GM23338 (cell line): ENCODE data around the gene DIP2C. TPM values are rescaled to one million over a fixed set of nuclear protein-coding genes. Genes with fewer than 3 reads are reported as not detected.

Source experiments
- ATAC-seq: fragments of 200-7000 bp; cut with Tn5 transposase; 3 replicates; pipeline ENCODE4 v1.9.1; 2020
- DNase-seq: peaks from one replicate; pipeline ENCODE4 v3.0.0-alpha.2; 2015; ENCODE audit warnings: low spot score
- H2AFZ ChIP-seq: fragments of 200-600 bp; sonication (generic); 2 replicates; pipeline ENCODE4 v1.8.0; 2016; ENCODE audit warnings: antibody characterized with exemption, mild to moderate bottlenecking, moderate library complexity
- H3F3A ChIP-seq: fragments of 200-600 bp; sonication (generic); replicated peaks from 2 replicates; pipeline ENCODE4 v1.8.0; 2017; ENCODE audit warnings: antibody characterized with exemption, mixed run types, low read depth
- H3K27ac ChIP-seq: fragments of 200-600 bp; sonication (generic); 2 replicates; pipeline ENCODE4 v1.6.1; 2016; ENCODE audit warnings: low read depth
- H3K27me3 ChIP-seq: fragments of 200-600 bp; sonication (generic); 2 replicates; pipeline ENCODE4 v1.8.0; 2016; ENCODE audit warnings: mild to moderate bottlenecking, mixed run types, moderate library complexity; ENCODE audit not compliant: insufficient read depth
- H3K36me3 ChIP-seq: fragments of 200-600 bp; sonication (generic); 2 replicates; pipeline ENCODE4 v1.8.0; 2016; ENCODE audit warnings: mild to moderate bottlenecking; ENCODE audit not compliant: insufficient read depth
- H3K4me1 ChIP-seq: fragments of 200-600 bp; sonication (generic); 2 replicates; pipeline ENCODE4 v1.8.0; 2016; ENCODE audit warnings: mild to moderate bottlenecking, moderate library complexity; ENCODE audit not compliant: insufficient read depth
- H3K4me2 ChIP-seq: fragments of 200-600 bp; sonication (generic); 2 replicates; pipeline ENCODE4 v1.7.1; 2017; ENCODE audit warnings: mixed run types
- H3K4me3 ChIP-seq: fragments of 200-600 bp; sonication (generic); 2 replicates; pipeline ENCODE4 v1.6.1; 2016; ENCODE audit warnings: mixed run types
- H3K79me2 ChIP-seq: fragments of 200-600 bp; sonication (generic); replicated peaks from 2 replicates; pipeline ENCODE4 v1.8.0; 2017; ENCODE audit warnings: mild to moderate bottlenecking; ENCODE audit not compliant: insufficient read depth
- H3K9me2 ChIP-seq: fragments of 200-600 bp; sonication (generic); 2 replicates; pipeline ENCODE4 v1.8.0; 2017; ENCODE audit not compliant: insufficient read depth
- H4K20me1 ChIP-seq: fragments of 200-600 bp; sonication (generic); replicated peaks from 2 replicates; pipeline ENCODE4 v1.8.0; 2017; ENCODE audit warnings: mild to moderate bottlenecking; ENCODE audit not compliant: insufficient read depth
- H3K27ac Mint-ChIP-seq: 2 replicates; pipeline ENCODE4 v1.8.0; 2020; ENCODE audit warnings: inconsistent platforms, mild to moderate bottlenecking, moderate library complexity, mixed read lengths
- H3K27me3 Mint-ChIP-seq: 3 replicates; pipeline ENCODE4 v1.8.0; 2022; ENCODE audit warnings: low read depth, mild to moderate bottlenecking, moderate library complexity, mixed read lengths, inconsistent platforms; ENCODE audit not compliant: insufficient read depth, poor library complexity
- H3K36me3 Mint-ChIP-seq: 3 replicates; pipeline ENCODE4 v1.8.0; 2021; ENCODE audit warnings: low read depth, mild to moderate bottlenecking, inconsistent platforms, moderate library complexity, mixed read lengths
- H3K4me1 Mint-ChIP-seq: 3 replicates; pipeline ENCODE4 v1.8.0; 2020; ENCODE audit warnings: mild to moderate bottlenecking, inconsistent platforms, mixed read lengths
- H3K4me3 Mint-ChIP-seq: 3 replicates; pipeline ENCODE4 v1.8.0; 2021; ENCODE audit warnings: moderate library complexity, mild to moderate bottlenecking, inconsistent platforms, mixed read lengths
- H3K9me3 Mint-ChIP-seq: 3 replicates; pipeline ENCODE4 v1.8.0; 2020; ENCODE audit warnings: moderate library complexity, mild to moderate bottlenecking, inconsistent platforms, mixed read lengths
- CREB1 ChIP-seq: fragments of 250-450 bp; sonication (Bioruptor Pico); IDR thresholded peaks from 2 replicates; pipeline ENCODE4 v1.5.0; 2020; ENCODE audit warnings: low read depth, mild to moderate bottlenecking, moderate library complexity
- EZH2 ChIP-seq: fragments of 200-600 bp; sonication (generic); IDR thresholded peaks from one replicate; pipeline ENCODE4 v1.8.0; 2017; ENCODE audit warnings: antibody characterized with exemption, mild to moderate bottlenecking, low read depth; ENCODE audit not compliant: unreplicated experiment
- EZH2phosphoT487 ChIP-seq: fragments of 200-600 bp; sonication (generic); IDR thresholded peaks from one replicate; pipeline ENCODE4 v1.8.1; 2018; ENCODE audit warnings: antibody characterized with exemption; ENCODE audit not compliant: unreplicated experiment
- NANOG ChIP-seq: IDR thresholded peaks from 2 replicates; pipeline ENCODE4 v1.6.1; 2016; ENCODE audit warnings: antibody characterized with exemption, borderline replicate concordance
- POLR2AphosphoS5 ChIP-seq: IDR thresholded peaks from 2 replicates; pipeline ENCODE4 v1.6.1; 2016; ENCODE audit warnings: antibody characterized with exemption, low read depth
- STAT1 ChIP-seq: IDR thresholded peaks from one replicate; pipeline ENCODE4 v1.6.1; 2016; ENCODE audit warnings: antibody characterized with exemption; ENCODE audit not compliant: unreplicated experiment
- ZNF114 ChIP-seq: fragments of 250-450 bp; sonication (Bioruptor Pico); IDR thresholded peaks from 2 replicates; pipeline ENCODE4 v1.5.0; 2020; ENCODE audit warnings: mild to moderate bottlenecking, moderate library complexity
- ZNF331 ChIP-seq: fragments of 250-450 bp; sonication (Bioruptor Pico); IDR thresholded peaks from 2 replicates; pipeline ENCODE4 v1.5.0; 2020; ENCODE audit warnings: low read depth, mild to moderate bottlenecking, moderate library complexity
- polyA plus RNA-seq: library from polyadenylated mRNA; unstranded; fragments of >200 nt; fragmentation: Nextera tagmentation; extraction: Ambion mirVana; gene quantifications from 2 replicates; pipeline ENCODE4 v1.2.1, GENCODE V29; 2016
- total RNA-seq: library from RNA; depleted of rRNA; stranded (reverse); fragments of >200 nt; shearing (Covaris generic); gene quantifications from 2 replicates; pipeline ENCODE4 v1.2.3, GENCODE V29; 2014
- TF ChIP-seq, protein P1 (sequence below): fragments of 250-450 bp; sonication (Bioruptor Pico); IDR thresholded peaks from 2 replicates; pipeline ENCODE4 v1.5.0; 2020; ENCODE audit warnings: mild to moderate bottlenecking, moderate library complexity
- TF ChIP-seq, protein P2 (sequence below): IDR thresholded peaks from 2 replicates; pipeline ENCODE4 v1.6.1; 2016; ENCODE audit warnings: antibody characterized with exemption
- TF ChIP-seq, protein P3 (sequence below): IDR thresholded peaks from one replicate; pipeline ENCODE4 v1.6.1; 2018; ENCODE audit warnings: antibody characterized with exemption; ENCODE audit not compliant: unreplicated experiment

Gene DIP2C
- total and polyA plus RNA-seq, 2 experiments from 2014 or later, result 5.1 to 7.7 TPM

DNA sequence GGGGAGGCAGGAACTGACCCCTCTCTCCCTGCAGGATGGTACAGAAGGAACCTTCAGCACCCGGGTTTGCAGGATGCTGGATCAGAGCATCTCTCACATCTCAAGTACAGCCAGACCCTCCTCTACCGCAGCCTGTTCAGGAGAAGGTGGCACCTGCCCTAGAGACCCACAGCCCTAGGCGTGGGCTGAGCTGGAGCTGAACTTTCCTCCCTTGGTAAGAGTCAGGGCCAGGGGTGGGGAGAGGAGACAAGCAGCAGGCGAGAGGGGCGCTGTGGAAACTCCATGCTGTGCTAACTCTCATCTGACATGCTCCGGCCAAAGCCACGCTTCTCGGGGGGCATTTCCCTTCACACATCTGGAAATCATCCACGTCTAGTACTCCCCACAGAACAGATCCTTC is 154.4 kb downstream of the DIP2C start (continued):
- TF ChIP-seq, protein P1, sequence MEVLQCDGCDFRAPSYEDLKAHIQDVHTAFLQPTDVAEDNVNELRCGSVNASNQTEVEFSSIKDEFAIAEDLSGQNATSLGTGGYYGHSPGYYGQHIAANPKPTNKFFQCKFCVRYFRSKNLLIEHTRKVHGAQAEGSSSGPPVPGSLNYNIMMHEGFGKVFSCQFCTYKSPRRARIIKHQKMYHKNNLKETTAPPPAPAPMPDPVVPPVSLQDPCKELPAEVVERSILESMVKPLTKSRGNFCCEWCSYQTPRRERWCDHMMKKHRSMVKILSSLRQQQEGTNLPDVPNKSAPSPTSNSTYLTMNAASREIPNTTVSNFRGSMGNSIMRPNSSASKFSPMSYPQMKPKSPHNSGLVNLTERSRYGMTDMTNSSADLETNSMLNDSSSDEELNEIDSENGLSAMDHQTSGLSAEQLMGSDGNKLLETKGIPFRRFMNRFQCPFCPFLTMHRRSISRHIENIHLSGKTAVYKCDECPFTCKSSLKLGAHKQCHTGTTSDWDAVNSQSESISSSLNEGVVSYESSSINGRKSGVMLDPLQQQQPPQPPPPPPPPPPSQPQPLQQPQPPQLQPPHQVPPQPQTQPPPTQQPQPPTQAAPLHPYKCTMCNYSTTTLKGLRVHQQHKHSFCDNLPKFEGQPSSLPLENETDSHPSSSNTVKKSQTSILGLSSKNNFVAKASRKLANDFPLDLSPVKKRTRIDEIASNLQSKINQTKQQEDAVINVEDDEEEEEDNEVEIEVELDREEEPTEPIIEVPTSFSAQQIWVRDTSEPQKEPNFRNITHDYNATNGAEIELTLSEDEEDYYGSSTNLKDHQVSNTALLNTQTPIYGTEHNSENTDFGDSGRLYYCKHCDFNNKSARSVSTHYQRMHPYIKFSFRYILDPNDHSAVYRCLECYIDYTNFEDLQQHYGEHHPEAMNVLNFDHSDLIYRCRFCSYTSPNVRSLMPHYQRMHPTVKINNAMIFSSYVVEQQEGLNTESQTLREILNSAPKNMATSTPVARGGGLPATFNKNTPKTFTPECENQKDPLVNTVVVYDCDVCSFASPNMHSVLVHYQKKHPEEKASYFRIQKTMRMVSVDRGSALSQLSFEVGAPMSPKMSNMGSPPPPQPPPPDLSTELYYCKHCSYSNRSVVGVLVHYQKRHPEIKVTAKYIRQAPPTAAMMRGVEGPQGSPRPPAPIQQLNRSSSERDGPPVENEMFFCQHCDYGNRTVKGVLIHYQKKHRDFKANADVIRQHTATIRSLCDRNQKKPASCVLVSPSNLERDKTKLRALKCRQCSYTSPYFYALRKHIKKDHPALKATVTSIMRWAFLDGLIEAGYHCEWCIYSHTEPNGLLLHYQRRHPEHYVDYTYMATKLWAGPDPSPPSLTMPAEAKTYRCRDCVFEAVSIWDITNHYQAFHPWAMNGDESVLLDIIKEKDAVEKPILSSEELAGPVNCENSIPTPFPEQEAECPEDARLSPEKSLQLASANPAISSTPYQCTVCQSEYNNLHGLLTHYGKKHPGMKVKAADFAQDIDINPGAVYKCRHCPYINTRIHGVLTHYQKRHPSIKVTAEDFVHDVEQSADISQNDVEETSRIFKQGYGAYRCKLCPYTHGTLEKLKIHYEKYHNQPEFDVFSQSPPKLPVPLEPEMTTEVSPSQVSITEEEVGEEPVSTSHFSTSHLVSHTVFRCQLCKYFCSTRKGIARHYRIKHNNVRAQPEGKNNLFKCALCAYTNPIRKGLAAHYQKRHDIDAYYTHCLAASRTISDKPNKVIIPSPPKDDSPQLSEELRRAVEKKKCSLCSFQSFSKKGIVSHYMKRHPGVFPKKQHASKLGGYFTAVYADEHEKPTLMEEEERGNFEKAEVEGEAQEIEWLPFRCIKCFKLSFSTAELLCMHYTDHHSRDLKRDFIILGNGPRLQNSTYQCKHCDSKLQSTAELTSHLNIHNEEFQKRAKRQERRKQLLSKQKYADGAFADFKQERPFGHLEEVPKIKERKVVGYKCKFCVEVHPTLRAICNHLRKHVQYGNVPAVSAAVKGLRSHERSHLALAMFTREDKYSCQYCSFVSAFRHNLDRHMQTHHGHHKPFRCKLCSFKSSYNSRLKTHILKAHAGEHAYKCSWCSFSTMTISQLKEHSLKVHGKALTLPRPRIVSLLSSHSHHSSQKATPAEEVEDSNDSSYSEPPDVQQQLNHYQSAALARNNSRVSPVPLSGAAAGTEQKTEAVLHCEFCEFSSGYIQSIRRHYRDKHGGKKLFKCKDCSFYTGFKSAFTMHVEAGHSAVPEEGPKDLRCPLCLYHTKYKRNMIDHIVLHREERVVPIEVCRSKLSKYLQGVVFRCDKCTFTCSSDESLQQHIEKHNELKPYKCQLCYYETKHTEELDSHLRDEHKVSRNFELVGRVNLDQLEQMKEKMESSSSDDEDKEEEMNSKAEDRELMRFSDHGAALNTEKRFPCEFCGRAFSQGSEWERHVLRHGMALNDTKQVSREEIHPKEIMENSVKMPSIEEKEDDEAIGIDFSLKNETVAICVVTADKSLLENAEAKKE (CRISPR knock-in tag), result no peak
- TF ChIP-seq STAT1, result no peak

DNA sequence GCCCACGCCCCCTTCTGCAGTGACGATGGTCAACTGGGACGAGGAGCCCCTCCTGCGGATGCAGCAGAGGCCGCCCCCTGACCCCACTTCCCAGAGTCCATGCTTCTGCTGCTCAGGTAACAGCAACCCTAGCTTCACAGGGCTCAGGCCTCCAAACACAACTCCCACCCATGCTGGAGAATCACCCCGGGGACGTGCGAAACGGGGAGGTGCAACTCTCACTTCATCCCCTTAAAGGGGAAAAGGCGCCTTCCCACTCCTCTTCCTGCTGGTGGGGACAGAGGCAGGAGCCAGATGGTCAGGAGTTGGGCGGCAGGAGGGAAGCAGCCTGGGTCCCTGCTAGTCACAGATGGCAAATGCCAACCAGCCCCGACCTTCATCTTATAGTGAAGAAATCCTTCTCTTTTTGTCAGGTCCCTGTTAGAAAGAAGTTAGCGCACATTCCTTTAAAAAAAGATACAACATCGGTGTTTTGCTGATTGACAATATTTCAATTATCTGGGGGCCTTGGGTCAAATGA is 155.4 kb downstream of the DIP2C start:
- H3K4me2 ChIP-seq, result no peak overlapping the region
- no peaks in the 10 kb centered on the region for H3F3A ChIP-seq
- Mint-ChIP-seq H3K27me3 (peaks cover 7% of the 10 kb centered on the region), H3K27ac (no peak overlapping the region), H3K4me3 (no peak overlapping the region), H3K4me1 (peaks cover 11% of the 10 kb centered on the region), H3K36me3 (no peaks in the 10 kb centered on the region), H3K9me3 (no peaks in the 10 kb centered on the region)
- H3K4me3 ChIP-seq, result no peak overlapping the region
- no peak overlapping the region for H2AFZ ChIP-seq
- H3K36me3 ChIP-seq, result no peaks in the 10 kb centered on the region
- H3K27ac ChIP-seq, result no peak overlapping the region
- H3K27me3 ChIP-seq, result no peaks in the 10 kb centered on the region
- no peak for ATAC-seq
- H3K4me1 ChIP-seq, result no peaks in the 10 kb centered on the region
- no peak for DNase-seq
- no peaks in the 10 kb centered on the region; the same call in 1 of the 2 replicates for H4K20me1 ChIP-seq
- 0 out of 2 replicates have a peak, but pooled peaks cover 3% of the 10 kb centered on the region for H3K79me2 ChIP-seq
- H3K9me2 ChIP-seq, result no peaks in the 10 kb centered on the region
- no peak for TF ChIP-seq CREB1
- no peak for TF ChIP-seq ZNF114 (CRISPR knock-in tag)
- no peak for TF ChIP-seq NANOG
- TF ChIP-seq, protein P2, sequence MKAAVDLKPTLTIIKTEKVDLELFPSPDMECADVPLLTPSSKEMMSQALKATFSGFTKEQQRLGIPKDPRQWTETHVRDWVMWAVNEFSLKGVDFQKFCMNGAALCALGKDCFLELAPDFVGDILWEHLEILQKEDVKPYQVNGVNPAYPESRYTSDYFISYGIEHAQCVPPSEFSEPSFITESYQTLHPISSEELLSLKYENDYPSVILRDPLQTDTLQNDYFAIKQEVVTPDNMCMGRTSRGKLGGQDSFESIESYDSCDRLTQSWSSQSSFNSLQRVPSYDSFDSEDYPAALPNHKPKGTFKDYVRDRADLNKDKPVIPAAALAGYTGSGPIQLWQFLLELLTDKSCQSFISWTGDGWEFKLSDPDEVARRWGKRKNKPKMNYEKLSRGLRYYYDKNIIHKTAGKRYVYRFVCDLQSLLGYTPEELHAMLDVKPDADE, result no peak
- TF ChIP-seq, protein P3, sequence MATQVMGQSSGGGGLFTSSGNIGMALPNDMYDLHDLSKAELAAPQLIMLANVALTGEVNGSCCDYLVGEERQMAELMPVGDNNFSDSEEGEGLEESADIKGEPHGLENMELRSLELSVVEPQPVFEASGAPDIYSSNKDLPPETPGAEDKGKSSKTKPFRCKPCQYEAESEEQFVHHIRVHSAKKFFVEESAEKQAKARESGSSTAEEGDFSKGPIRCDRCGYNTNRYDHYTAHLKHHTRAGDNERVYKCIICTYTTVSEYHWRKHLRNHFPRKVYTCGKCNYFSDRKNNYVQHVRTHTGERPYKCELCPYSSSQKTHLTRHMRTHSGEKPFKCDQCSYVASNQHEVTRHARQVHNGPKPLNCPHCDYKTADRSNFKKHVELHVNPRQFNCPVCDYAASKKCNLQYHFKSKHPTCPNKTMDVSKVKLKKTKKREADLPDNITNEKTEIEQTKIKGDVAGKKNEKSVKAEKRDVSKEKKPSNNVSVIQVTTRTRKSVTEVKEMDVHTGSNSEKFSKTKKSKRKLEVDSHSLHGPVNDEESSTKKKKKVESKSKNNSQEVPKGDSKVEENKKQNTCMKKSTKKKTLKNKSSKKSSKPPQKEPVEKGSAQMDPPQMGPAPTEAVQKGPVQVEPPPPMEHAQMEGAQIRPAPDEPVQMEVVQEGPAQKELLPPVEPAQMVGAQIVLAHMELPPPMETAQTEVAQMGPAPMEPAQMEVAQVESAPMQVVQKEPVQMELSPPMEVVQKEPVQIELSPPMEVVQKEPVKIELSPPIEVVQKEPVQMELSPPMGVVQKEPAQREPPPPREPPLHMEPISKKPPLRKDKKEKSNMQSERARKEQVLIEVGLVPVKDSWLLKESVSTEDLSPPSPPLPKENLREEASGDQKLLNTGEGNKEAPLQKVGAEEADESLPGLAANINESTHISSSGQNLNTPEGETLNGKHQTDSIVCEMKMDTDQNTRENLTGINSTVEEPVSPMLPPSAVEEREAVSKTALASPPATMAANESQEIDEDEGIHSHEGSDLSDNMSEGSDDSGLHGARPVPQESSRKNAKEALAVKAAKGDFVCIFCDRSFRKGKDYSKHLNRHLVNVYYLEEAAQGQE, result no peak
- no peak for TF ChIP-seq EZH2
- TF ChIP-seq ZNF331 (CRISPR knock-in tag), result no peak
- TF ChIP-seq POLR2AphosphoS5, result no peak
- no peak for TF ChIP-seq STAT1
- no peak for TF ChIP-seq EZH2phosphoT487
